PC-3 (cell line): ENCODE data around the gene THSD7A.

Experiments
- EZH2 ChIP-seq: fragments of 300-600 bp; sonication (generic); IDR thresholded peaks from one replicate; pipeline ENCODE4 v1.6.1; 2017; ENCODE audit warnings: antibody characterized with exemption, mild to moderate bottlenecking, low read length; ENCODE audit not compliant: unreplicated experiment
- EZH2phosphoT487 ChIP-seq: fragments of 300-600 bp; sonication (generic); IDR thresholded peaks from 2 replicates; pipeline ENCODE4 v1.6.1; 2018; ENCODE audit warnings: mild to moderate bottlenecking, antibody characterized with exemption, low read length, borderline replicate concordance
- TF ChIP-seq, protein P1 (sequence below): fragments of 300-600 bp; sonication (generic); conservative IDR thresholded peaks from 2 replicates; pipeline ENCODE4 v1.5.1; 2017; ENCODE audit warnings: antibody characterized with exemption, low read depth, mild to moderate bottlenecking, low read length

DNA sequence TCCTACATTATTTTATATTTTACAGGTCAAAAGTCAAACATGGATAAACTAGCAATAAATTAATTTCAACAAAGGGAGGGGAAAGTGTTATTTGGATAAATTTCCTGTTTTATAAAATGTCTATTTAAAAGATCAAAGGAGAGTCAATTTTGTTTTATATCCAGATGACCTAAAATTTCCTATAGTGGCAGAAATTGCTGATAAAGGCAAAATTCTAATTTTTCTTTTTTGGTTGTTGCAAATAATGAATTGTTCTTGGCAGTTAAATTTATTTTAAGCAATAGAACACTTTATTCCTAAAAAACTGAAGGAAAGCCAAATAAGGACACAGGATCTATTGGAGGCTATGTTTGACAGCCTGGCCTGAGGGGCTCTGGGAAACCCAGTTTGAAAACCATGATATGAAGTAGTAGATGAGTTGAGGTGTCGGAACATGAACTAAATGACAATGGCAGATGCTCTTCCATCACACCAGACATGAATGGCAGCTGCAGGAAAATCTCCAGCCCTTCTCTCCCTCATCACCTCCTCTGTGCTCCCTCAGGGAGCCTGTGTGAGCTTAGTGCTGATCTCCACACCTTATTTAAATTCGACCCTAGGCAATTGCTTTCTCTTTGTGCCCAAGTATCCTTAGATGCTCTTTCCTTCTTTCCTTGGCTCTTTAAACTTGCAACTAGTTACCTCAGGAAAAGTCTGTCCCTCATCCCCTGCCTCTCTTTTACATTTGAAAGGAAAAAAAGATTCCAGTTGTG, 395.0 kb downstream of the THSD7A start:
- TF ChIP-seq, protein P1, sequence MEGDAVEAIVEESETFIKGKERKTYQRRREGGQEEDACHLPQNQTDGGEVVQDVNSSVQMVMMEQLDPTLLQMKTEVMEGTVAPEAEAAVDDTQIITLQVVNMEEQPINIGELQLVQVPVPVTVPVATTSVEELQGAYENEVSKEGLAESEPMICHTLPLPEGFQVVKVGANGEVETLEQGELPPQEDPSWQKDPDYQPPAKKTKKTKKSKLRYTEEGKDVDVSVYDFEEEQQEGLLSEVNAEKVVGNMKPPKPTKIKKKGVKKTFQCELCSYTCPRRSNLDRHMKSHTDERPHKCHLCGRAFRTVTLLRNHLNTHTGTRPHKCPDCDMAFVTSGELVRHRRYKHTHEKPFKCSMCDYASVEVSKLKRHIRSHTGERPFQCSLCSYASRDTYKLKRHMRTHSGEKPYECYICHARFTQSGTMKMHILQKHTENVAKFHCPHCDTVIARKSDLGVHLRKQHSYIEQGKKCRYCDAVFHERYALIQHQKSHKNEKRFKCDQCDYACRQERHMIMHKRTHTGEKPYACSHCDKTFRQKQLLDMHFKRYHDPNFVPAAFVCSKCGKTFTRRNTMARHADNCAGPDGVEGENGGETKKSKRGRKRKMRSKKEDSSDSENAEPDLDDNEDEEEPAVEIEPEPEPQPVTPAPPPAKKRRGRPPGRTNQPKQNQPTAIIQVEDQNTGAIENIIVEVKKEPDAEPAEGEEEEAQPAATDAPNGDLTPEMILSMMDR = no peak
- TF ChIP-seq EZH2 (no peak), EZH2phosphoT487 (no peak)
